Adrenal gland (tissue), 5 donors: ENCODE results near the gene PNMT.

Source experiments
- POLR2A ChIP-seq, 2 donors: fragments of 450-650 bp; IDR thresholded peaks; one replicate each; pipeline ENCODE4 v1.6.1; 2017; ENCODE audit warnings: antibody characterized with exemption in 2 of 2, mild to moderate bottlenecking in 2 of 2, moderate library complexity in 1 of 2
- TF ChIP-seq, protein P1 (sequence below), 6 experiments: fragments of 450-650 bp in 4 of 6; fragments of 200-600 bp in 2 of 6; sonication (generic) in 1 of 6; IDR thresholded peaks; 1 replicate in 5 of 6; 2 replicates in 1 of 6; pipeline versions ENCODE4 v1.5.1 to v1.8.0; 2016 to 2021; ENCODE audit warnings: antibody characterized with exemption in 6 of 6, mild to moderate bottlenecking in 2 of 6, moderate library complexity in 1 of 6
- donor health status: DM: no; HTN: no; CAD: no.

DNA sequence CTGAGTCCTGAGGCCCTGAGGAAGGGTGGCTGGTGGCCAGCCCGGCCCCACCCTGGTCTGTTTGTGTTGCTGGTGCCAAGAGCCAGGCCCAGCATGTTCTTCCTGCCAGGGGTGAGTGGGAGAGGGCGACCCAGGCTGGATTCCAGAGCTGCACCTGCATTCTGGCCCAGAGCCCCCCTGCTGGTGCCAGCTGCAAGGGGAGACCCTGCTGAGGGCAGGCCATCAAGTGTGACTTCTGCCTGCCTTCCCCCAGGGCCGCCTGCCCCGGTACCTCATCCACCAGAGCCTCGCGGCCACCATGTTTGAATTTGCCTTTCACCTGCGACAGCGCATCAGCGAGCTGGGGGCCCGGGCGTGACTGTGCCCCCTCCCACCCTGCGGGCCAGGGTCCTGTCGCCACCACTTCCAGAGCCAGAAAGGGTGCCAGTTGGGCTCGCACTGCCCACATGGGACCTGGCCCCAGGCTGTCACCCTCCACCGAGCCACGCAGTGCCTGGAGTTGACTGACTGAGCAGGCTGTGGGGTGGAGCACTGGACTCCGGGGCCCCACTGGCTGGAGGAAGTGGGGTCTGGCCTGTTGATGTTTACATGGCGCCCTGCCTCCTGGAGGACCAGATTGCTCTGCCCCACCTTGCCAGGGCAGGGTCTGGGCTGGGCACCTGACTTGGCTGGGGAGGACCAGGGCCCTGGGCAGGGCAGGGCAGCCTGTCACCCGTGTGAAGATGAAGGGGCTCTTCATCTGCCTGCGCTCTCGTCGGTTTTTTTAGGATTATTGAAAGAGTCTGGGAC lies 5.5 kb upstream of the PNMT start:
- TF ChIP-seq, protein P1, sequence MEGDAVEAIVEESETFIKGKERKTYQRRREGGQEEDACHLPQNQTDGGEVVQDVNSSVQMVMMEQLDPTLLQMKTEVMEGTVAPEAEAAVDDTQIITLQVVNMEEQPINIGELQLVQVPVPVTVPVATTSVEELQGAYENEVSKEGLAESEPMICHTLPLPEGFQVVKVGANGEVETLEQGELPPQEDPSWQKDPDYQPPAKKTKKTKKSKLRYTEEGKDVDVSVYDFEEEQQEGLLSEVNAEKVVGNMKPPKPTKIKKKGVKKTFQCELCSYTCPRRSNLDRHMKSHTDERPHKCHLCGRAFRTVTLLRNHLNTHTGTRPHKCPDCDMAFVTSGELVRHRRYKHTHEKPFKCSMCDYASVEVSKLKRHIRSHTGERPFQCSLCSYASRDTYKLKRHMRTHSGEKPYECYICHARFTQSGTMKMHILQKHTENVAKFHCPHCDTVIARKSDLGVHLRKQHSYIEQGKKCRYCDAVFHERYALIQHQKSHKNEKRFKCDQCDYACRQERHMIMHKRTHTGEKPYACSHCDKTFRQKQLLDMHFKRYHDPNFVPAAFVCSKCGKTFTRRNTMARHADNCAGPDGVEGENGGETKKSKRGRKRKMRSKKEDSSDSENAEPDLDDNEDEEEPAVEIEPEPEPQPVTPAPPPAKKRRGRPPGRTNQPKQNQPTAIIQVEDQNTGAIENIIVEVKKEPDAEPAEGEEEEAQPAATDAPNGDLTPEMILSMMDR (IDR thresholded peaks at IDR 0.05) = no peak
- TF ChIP-seq POLR2A (IDR thresholded peaks at IDR 0.05) = no peak
